GM18499 (cell line): Measurements from ENCODE around the gene MTNR1A.
"Not testable (repeated sequence)": the region's sequence is repeated elsewhere in the genome, so short reads cannot be mapped to it uniquely, and the experiment has no call there.

ENCODE experiments used
- ATAC-seq: cut with Tn5 transposase; IDR thresholded peaks from one replicate; pipeline ENCODE4 v1.9.1; 2021; ENCODE audit warnings: moderate number of reproducible peaks; ENCODE audit not compliant: insufficient read depth, unreplicated experiment

The MTNR1A gene

DNA sequence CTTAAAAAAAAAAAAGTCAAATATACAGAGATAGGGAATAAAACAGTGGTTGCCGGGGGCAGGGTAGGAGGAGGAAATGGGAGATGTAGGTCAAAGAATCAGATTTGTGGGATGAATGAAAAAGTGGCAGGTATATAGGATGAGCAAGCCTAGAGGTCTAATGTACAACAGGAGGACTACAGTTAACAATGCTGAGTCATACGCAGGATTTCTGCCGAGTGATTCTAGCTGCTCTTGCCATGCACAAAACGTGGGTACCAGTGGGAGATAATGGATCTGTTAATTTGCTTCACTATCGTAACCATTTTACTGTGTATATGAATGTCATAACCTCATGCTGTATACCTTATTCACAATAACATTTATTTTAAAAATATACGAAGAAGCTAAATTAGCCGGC lies 10.7 kb upstream of the MTNR1A start:
- no peak for ATAC-seq

GRCh38 chr4:186563761-186564160 lies 8.4 kb upstream of the MTNR1A start:
- ATAC-seq: no peak

DNA sequence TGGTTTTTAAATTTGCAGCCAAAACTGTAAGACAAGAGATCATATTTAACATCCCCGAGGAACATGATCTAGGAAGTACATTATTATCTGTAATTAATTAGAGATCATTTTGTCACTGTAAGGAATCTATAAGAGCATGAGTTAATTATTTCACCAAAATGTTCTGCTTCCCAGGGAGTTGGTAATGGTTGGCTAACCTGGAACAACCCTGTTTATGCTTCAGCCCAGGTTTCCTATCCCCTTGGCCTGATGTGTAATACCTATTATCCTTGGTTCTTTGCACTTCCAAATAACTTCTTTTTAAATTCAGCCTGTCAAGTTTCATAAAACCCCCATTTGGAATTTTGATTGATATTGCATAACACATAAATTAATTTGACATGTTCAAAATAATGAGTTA lies 6.4 kb upstream of the MTNR1A start:
- no peak for ATAC-seq

GRCh38 chr4:186560647-186561046 lies 5.3 kb upstream of the MTNR1A start:
- no peak for ATAC-seq

- no peak for ATAC-seq
Measured at GRCh38 chr4:186557486-186557885, 2.1 kb upstream of the MTNR1A start.

GRCh38 chr4:186557061-186557460 lies 1.7 kb upstream of the MTNR1A start:
- ATAC-seq: no peak

DNA sequence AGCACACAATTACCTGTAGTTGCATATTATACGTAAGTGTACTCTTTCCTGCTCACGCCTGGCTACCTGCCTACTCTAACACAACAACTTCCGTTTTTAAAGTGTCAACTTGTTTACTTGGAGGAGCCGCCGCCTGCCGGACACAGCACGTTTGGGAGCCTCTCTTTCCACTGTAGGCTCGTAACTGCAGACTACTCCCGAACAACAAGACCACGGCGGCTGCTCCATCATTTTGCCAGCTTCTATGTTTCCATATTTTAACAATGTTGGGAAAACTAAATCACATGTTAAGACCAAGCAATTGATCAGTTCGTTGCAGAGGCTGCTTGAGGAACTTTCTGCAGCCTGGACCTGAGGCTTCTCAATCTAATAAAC lies 841 bp downstream of the MTNR1A start:
- ATAC-seq: no peak

DNA sequence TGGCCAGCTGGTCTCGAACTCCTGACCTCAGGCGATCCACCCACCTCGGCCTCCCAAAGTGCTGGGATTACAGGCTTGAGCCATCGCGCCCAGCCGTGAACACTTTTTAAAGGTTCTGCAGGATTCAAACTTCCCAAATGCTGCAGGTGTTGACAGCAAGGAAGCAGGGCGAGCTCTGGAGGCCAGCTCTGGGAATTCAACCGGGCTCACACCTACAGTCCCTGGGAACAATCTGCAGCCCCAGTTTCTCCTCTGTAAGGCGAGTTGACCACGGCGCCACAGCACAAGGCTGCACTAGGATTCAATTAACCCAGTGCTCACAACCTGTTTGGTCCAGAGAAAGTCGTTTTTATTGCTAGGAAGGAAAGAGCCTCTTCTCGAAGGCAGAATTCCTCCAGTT lies 1.6 kb downstream of the MTNR1A start:
- ATAC-seq: no peak

GRCh38 chr4:186551849-186552248 lies 3.5 kb downstream of the MTNR1A start:
- no peak for ATAC-seq

DNA sequence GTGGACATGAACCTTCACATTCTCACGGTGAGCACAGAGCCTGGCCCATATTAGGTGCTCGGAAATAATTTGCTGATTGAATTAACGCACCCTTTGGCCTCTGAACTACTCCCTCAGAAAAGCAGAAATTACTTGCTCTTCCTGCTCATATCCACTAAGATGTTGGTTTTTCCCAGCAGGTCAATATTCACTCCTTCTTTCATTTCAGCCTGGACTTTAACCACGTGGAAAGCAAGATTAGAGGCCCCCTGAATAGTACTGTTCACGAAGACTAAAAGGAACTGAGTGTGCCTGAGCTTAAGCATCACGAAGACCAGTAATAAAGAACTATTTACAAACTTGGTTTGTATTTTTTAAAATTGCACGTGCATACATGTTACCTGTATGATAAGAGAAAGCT lies 9.9 kb downstream of the MTNR1A start:
- no peak for ATAC-seq

- ATAC-seq: no peak
Measured at GRCh38 chr4:186543206-186543605, 12.2 kb downstream of the MTNR1A start.

DNA sequence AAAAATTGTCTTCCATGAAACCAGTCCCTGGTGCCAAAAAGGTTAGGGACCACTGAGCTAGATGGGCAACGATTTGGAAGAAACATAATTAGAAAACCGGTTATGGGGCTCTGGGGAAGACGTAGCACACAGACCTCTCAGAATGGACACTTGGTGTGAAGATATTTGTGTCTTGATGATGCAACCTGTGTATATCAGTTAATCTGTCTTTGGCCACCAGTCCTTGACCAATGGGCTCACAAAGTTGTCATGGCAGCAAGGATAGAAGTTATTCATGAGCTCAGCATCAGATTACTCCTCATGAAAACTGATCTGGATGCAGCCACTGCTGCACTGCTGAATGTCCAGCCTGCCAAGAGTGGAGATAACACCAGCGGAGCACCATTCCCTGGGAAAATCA lies 13.6 kb downstream of the MTNR1A start:
- no peak for ATAC-seq

GRCh38 chr4:186537843-186538521 lies 17.4 kb downstream of the MTNR1A start:
- no peak for ATAC-seq

DNA sequence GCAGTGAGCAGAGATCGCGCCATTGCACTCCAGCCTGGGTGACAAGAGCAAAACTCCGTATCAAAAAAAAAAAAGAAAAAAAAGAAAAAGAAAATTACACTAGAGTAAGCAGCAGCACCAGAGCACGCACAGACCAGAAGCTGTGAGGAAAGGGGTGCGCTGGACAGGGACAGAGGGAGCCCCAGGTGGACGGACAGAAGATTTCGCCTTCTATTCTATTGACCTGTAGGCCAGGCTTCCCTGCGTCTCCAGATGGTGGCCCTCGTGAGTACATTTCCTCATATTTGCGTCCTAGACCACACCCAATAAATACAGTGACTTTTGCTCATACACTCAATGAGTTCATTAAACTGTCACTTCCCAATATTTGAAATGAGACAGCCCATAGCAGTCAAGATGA lies 19.1 kb downstream of the MTNR1A start:
- no peak for ATAC-seq

GRCh38 chr4:186534056-186534455 lies 21.3 kb downstream of the MTNR1A start:
- ATAC-seq: no peak

- ATAC-seq: not testable (repeated sequence)
Measured at GRCh38 chr4:186523927-186524326, 31.4 kb downstream of the MTNR1A start.

GRCh38 chr4:186516287-186516686 lies 39.1 kb downstream of the MTNR1A start:
- no peak for ATAC-seq

DNA sequence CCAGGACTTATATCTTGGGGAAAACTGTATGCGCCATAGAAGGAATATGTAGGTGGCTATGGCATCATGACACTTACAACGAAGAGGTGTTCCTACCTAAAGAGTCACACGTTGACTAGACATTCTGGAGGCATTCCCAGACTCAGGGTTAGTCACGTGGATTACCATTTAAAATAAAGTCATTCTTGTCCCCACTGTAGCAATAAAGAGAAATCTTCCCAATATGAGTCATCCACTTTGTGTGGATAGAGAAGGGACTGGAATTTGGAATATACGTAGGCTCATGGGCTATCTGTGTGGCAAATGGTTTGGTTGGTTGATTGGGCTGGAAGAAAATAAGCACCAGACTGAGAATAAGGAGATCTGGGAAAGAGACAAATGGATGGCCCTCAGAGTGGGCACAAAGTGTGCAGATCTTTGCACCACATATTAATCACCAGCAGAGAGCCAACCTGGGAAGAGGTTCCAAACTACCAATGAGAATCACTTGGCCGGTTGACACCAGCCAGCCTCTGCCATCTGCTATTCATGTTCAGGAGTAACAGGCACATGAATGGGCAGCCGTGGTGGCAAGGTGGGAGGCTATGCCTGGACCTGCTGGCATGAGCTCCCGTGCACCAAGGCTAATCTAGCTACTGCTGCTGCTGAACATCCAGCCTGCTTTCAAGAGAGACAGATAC lies 41.0 kb downstream of the MTNR1A start:
- no peak for ATAC-seq

DNA sequence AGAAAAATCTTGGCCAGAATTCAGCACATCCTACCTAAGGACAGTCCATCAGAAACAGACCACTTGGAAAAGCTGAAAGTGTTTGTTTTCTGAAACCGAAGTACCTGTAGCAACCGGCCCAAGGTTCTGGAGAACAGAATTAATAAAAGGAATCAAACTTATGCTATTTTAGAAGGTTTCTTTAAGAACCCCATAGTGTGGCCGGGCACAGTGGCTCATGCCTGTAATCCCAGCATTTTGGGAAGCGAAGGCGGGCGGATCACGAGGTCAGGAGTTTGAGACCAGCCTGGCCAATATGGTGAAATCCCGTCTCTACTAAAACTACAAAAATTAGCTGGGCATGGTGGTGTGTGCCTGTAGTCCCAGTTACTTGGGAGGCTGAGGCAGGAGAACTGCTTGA lies 50.6 kb downstream of the MTNR1A start:
- ATAC-seq: not testable (repeated sequence)

GRCh38 chr4:186502231-186502630 lies 53.1 kb downstream of the MTNR1A start:
- no peak for ATAC-seq

GRCh38 chr4:186501554-186501953 lies 53.8 kb downstream of the MTNR1A start:
- no peak for ATAC-seq

DNA sequence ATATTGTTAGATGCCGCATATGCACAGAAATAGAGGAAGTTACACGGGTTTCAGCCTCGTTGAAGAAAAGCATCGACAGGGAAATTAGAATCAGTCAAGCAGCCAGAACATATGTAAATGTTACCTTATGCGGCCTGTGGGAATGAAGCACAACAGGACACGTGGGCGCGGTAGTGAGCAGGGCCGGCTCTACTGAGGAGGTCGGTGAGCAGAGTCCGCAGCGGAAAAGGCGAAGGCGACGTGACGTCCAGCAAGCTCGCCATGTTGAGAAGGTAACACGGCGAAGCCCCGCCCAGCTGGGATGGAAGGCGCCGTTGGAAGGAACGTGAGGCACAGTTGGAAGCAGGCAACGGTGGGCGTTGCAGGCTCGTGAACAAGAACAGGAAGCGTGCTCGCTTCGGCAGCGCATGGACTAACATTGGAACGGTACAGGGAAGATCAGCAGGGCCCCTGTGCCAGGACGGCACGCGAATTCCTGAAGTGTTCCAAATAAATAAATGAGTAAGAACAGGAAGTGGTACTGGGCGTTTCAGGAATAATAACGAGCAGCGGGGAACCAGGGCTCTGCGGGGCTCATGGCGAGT lies 54.6 kb downstream of the MTNR1A start:
- no peak for ATAC-seq
